Stimulated activated CD8-positive, alpha-beta memory T cell treated with anti-CD3 and anti-CD28 coated beads, Interleukin-4, amount 100 ng/mL, for 48 hours (primary cell): ENCODE results near the gene EYS.

ENCODE experiments used
- DNase-seq: peaks from one replicate; pipeline ENCODE4 v3.0.0-alpha.2; 2020

EYS gene

GRCh38 chr6:64696053-64696452 lies 1011.0 kb downstream of the EYS start:
- no peak for DNase-seq

- no peak for DNase-seq
These were observed 1012.7 kb downstream of the EYS start for GRCh38 chr6:64694356-64694755.

GRCh38 chr6:64691064-64691463 lies 1016.0 kb downstream of the EYS start:
- no peak for DNase-seq

GRCh38 chr6:64685401-64685800 lies 1021.6 kb downstream of the EYS start:
- DNase-seq = no peak

GRCh38 chr6:64683682-64684081 lies 1023.3 kb downstream of the EYS start:
- no peak for DNase-seq

GRCh38 chr6:64681416-64682160 lies 1025.4 kb downstream of the EYS start:
- no peak for DNase-seq

- DNase-seq = no peak
These were observed 1026.6 kb downstream of the EYS start for GRCh38 chr6:64680446-64680845.

GRCh38 chr6:64679416-64679815 lies 1027.6 kb downstream of the EYS start:
- no peak for DNase-seq

GRCh38 chr6:64672651-64673050 lies 1034.4 kb downstream of the EYS start:
- no peak for DNase-seq

GRCh38 chr6:64672131-64672530 lies 1034.9 kb downstream of the EYS start:
- DNase-seq = no peak

GRCh38 chr6:64665137-64665536 lies 1041.9 kb downstream of the EYS start:
- DNase-seq = no peak

- DNase-seq = no peak
These were observed 1042.5 kb downstream of the EYS start for GRCh38 chr6:64664480-64664879.

GRCh38 chr6:64644024-64644423 lies 1063.0 kb downstream of the EYS start:
- no peak for DNase-seq

GRCh38 chr6:64630901-64631300 lies 1076.1 kb downstream of the EYS start:
- no peak for DNase-seq

GRCh38 chr6:64622944-64623343 lies 1084.1 kb downstream of the EYS start:
- no peak for DNase-seq

- no peak for DNase-seq
These were observed 1104.0 kb downstream of the EYS start for GRCh38 chr6:64602993-64603392.

- DNase-seq = no peak
These were observed 1115.4 kb downstream of the EYS start for GRCh38 chr6:64591676-64592036.

GRCh38 chr6:64590965-64591675 lies 1115.9 kb downstream of the EYS start:
- no peak for DNase-seq

GRCh38 chr6:64589961-64590360 lies 1117.1 kb downstream of the EYS start:
- DNase-seq = no peak

- no peak for DNase-seq
These were observed 1126.7 kb downstream of the EYS start for GRCh38 chr6:64580346-64580745.

- no peak for DNase-seq
These were observed 1153.7 kb downstream of the EYS start for GRCh38 chr6:64553249-64553786.

GRCh38 chr6:64547594-64548268 lies 1159.3 kb downstream of the EYS start:
- DNase-seq = no peak

GRCh38 chr6:64539917-64540316 lies 1167.1 kb downstream of the EYS start:
- DNase-seq = no peak

- DNase-seq = no peak
These were observed 1168.3 kb downstream of the EYS start for GRCh38 chr6:64538722-64539121.
